Activated naive CD8-positive, alpha-beta T cell treated with anti-CD3 and anti-CD28 coated beads, Interleukin-2, amount 50 U/mL, for 16 hours (primary cell): Measurements from ENCODE around the gene PARP12.

Experiments
- DNase-seq: peaks from one replicate; pipeline ENCODE4 v3.0.0-alpha.2; 2020; ENCODE audit warnings: low read depth, low spot score

PARP12 gene

DNA sequence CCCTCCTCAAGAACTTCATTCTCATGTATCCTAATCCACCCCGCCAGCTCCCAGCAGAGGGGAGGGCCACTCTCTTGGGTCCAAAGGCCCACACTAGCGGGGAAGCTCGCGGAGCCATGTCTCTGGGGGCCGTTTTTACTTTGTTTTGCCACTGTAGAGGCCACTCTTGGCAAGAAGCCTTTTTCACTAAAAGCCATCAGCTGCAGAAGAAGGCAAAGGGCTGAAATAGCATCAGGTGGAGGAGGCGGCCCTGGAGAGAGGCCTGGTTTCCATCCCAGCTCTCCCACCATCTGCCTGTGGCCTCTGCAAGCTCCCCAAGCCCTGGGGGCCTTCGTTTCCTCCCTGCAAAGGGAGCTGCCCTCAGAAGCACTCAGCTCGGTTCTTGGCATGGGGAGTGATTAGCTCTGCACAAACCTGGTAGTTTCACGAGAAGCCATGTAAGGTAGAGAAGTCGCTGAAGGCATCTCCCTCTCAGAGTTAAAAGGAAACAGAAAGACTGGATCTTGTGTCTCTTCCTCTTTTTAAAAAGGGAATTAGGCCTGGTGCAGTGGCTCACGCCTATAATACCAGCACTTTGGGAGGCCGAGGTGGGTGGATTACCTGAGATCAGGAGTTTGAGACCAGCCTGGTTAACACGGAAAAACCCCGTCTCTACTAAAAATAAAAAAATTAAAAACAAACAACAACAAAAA, 70.3 kb downstream of the PARP12 start:
- no peak for DNase-seq

DNA sequence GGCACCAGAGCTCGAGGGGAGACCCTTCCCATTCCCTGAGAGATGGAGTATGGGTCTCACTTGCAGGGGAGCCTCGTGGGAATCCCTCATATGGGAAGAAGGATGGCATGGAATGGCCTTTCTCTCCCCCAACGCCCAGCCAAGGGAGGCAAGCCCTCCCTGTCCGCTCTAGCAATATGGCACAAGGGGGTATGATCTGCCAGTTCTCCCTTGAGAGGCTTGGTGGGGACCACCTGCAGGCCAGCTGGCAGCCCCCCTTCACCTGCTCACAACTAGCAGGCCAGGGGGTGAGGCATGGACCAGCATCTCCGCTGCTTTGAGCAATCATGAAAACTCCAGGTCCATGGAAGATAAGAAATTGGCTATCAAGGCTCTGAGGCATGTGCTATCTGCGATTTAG, 70.8 kb downstream of the PARP12 start:
- DNase-seq, result no peak

DNA sequence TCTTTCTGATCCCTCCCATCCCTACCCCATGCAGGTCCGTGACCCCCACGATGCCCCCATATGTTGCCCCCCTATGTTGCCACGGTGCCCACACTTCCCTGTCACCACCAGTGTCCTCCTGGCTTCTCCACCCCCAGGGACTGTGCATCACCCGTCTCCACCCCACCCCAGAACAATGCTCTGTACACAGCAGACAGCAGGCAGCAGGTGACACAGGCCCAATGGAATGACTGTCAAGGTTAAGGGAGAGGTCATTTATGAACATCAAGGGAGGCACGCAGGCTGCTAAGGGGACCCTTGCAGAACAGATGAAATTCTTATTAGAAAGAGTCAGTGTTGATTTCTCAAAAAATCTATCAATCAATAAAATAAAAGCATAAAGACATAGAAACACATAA, 71.5 kb downstream of the PARP12 start:
- no peak for DNase-seq

- DNase-seq, result no peak
These were observed 72.0 kb downstream of the PARP12 start for GRCh38 chr7:139990571-139991268.

DNA sequence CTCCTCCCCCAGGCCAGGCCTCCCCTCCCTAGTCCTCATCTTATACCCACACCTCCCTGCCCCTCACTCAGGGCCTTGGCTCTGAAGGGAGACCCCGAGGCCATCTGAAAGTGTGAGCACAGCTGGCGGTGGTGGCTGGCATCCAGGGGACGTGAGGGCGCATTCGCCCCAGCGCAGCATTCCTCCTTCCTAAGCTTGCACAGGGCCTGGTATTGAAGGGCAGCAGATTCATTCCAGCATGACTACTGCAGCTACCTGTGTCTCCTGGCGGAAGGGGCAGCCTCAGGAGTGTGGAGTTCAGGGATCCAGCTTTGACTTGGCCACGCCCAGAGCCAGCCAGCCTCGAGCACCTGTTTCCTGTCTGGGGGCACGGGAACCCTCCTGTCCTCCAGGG, 72.6 kb downstream of the PARP12 start:
- no peak for DNase-seq

DNA sequence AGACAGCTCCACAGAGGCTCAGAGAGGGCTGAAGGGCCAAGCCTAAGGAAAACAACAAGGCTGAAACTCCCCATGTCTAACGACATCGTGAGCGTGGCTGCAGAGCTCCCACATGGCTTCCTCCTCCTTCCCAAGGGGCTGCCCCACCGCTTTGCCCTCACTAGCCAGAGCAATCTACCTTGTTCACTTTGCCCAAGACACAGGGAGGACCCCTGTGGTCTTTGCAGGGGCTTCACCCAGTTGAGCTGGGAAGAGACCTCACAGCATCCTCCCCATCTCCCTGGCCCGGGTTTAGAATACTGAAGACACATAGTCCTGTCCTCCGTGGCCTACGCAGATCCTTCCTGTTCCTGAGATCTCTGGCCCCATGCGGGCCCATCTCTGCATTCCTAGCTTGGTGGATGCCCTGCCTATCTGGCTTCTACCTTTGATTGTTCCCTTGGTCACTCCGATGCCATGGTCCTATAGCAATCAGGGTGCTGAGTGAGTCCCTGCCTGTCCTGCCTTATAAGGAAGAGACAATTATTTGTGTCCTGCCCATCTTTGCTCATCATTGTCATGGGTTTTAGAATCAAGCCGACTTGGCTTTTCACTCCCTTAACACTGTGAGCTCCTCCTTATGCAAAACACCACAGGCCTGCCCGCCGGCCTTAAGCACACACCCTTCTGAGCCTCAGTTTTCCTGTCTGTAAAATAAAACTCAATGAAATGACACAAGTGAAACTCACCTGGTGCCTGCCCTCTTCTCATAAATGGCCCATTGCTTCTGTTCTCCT, 73.2 kb downstream of the PARP12 start:
- DNase-seq, result no peak

- no peak for DNase-seq
These were observed 74.8 kb downstream of the PARP12 start for GRCh38 chr7:139987691-139988516.

- DNase-seq, result no peak
These were observed 76.9 kb downstream of the PARP12 start for GRCh38 chr7:139985811-139986210.

DNA sequence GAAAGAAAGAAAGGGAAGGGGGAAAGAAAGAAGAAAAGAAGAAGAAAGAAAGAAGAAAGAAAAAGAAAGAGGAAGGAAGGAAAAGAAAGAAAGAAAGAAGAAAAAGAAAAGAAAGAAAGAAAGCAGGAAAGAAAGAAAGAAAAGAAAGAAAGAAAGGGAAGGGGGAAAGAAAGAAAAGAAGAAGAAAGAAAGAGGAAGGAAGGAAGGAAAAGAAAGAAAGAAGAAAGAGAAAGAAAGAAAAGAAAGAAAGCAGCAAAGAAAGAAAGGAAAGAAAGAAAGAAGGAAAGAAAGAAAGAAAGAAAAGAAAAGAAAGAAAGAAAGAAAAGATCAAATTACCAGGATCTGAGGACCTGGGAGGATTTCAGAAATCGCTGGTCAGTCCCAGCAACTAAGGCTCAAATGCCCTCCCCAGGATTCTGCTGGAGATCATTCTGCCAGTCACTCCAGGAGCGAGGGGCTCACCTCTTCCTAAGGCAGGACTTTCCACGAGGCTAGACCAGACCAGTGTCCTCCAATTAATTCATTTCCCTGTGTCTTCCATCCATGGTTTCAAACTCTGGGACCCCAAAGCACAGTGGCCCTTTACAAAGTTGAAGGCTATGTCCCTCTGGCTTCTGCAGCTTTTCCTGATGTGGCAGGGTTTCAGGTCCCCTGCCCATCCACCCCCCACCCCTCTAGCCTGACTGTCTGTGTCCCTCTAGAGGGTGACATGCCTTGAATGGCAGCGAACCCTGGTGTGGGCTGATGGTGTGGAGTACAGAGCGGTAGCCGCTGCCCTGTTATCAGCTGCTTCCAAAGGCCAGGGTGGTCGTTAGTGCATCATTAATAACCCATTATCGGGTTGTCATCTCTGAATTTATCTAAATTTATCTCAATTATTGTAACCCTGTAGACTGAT, 77.9 kb downstream of the PARP12 start:
- no peak for DNase-seq

DNA sequence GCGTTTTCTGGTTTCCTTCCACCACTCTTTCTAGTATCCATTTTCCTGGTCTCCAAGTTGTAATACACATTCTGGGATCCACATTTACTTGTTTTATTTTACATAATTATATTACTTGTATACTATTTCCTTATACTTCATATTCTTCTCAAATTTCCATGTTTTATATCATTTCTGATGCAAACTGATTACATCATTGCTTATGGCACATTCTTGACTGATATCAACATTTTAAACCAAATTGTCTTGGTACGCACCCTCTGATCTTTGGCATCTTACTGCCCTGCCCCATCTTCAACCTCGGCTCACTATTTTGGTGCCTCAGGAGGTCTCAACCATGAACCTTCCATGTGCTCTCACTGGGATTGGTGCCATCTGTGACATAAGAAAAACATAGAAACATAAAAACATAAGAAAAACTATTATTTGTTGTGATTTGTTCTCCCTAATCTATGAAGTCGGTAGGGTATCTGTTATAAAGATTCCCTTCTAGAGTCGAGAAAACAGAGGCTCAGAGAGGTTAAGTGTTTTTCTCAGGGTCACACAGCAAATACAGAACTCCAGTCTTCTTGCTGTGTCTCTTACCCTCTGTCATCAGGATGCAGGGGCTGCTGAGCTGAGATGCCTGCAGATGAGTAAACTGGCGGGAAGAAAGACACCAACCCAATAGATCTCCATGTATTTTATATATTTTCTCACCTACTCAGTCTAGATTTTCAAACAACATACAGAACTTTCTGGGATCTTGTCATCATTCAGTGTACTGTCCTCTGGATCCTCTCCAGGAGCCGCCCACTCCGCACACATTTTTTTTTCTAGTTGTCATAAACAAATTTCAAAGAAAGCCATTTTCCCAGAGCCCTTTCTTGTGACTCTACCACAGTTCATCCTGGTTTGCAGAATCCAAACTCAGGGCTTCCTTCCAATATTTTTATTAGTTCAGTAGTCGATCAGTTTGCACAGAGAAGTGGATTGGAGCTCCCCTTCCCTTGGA, 79.5 kb downstream of the PARP12 start:
- no peak for DNase-seq

DNA sequence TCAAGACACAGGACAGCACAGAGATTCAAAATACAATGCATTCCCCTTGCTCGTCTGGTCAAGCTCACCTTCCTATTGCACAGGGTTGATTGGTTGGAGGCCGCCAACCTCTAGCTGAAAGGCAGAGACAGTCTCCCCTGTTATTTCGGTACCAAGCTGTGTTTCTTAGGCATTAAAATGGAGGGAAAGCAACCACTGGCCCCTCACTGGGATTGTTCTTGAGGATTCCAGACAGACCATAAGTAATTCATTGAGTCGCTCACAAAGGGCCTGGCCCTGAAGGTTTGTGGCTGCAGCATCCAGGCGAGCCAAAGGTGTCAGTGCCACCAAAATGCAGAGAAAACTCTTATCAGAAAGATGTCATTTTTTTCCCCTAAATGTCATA, 81.2 kb downstream of the PARP12 start:
- DNase-seq, result no peak

DNA sequence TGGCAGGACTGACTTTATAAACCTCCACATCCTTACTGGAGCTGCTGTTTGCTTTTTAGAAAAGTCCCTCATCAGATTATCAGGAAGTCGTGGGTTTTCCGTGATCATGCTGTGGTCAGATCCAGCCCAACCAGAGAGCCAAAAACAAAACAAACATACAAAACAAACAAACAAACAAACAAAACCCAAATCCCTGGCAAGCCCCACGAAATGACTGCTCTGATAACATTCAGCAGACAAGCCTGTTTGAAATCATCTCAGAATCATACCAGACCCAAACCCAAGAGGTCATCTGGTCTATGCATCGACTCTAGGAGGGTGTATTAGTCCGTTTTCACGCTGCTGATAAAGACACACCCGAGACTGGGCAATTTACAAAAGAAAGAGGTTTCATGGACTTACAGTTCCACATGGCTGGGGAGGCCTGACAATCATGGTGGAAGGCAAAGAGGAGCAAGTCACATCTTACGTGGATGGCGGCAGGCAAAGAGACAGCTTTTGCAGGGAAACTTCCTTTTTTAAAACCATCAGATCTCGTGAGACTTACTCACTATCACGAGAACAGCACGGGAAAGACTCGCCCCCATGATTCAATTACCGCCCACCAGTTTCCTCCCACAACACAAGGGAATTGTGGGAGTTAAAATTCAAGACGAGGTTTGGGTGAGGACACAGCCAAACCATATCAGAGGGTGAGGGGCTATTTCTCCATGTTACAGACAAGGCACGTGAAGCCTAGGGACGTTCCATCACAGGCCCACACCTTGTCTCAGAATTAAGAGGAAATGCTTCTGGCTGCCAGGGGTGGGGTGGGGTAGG, 85.7 kb downstream of the PARP12 start:
- no peak for DNase-seq

DNA sequence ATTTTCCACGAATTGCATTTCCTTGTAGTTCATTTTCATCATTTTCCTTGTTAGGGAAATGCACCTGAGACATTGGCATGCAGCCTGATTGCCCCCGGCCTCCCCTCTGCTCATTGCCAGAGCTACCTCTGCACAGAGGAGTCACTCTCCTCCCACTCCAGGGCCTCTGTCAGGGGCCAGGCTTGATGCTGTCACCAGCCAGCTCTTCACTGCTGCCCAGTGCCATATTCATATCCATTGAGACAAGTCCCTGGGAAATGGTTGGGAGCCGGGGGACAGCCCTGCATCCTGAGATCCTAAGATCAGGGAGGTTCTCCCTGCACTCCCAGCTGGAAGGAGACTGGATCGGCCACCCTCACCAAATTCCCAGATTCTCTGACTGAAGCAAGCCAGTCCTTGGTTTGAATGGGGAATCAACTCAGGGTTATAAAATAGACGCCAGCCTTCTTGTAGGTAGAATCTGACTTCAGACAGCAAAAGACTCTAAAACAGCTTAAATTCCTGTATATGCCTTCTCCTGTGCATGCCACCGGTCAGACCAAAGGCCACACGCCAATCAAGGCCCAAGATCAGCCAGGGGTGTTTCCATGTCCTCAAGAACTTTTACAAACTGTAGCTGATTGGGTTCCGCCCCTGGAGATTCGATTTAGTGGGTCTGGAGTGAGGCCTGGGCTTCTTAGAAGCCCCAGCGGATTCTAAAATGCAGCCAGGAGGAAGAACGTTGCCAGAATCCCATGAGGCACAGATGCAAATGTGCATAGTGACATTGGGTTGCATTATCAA, 86.5 kb downstream of the PARP12 start:
- no peak for DNase-seq

DNA sequence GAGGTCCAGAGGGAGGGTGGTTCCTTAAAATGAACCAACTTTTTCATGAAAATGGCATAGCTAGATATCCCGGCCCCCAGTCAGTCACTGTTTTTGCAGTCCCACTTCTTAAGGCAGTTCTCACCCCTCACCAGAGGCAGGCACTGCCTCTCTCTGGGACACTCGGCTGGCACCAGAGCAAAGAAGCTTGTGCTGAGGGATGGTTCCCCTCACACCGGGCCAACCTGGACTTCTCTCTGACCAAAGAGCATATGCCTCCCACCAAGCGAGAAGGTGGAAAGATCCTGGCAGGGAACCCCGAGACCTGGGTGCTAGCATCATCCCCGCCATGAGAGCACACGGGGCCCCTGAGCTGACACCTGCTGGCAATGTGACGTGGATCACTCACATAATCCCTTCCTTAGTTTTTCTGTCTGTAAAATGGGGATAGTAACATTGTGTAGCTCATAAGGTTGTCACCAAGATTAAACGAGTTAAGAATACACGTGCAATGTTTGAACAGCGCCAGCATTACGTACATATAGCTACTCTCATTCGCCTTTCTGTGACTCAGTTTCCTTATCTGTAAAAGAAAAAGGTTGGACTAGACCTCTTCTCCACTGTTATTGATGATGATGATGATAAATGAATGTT, 88.5 kb downstream of the PARP12 start:
- DNase-seq, result no peak
